ENCODE results near the gene PHKA1. TPM values are rescaled to one million over a fixed set of nuclear protein-coding genes. Genes with fewer than 3 reads are reported as not detected.

PHKA1 gene
- total RNA-seq, 1 experiment from 2014 or later: 10.5 TPM

- Histone ChIP-seq H3K4me1 (ENCODE audit: insufficient read depth, low read length, poor library complexity, severe bottlenecking) (no peaks in the 10 kb centered on the region), H3K4me3 (ENCODE audit: low read depth, low read length, poor library complexity, severe bottlenecking) (peak overlapping the region; percentile 42), H3K36me3 (ENCODE audit: insufficient read depth, low read length, poor library complexity, severe bottlenecking) (no peaks in the 10 kb centered on the region), H3K27ac (ENCODE audit: low read depth, low read length, poor library complexity, severe bottlenecking) (no peak overlapping the region), H3K9me3 (ENCODE audit: low read depth, low read length, poor library complexity, severe bottlenecking) (no peaks in the 10 kb centered on the region), H3K27me3 (replicated peaks; ENCODE audit: insufficient read depth, low read depth, low read length, poor library complexity) (no peaks in the 10 kb centered on the region)
- TF ChIP-seq EZH2 (IDR thresholded peaks at IDR 0.05; ENCODE audit: borderline replicate concordance, low read depth, low read length, poor library complexity, severe bottlenecking) (no peak), CTCF (conservative IDR thresholded peaks at IDR 0.05; ENCODE audit: low read depth, low read length) (no peak)
- CTCF ChIA-PET: no interaction called here
- DNase-seq (ENCODE audit: low spot score): peak; percentile 68
- POLR2A ChIA-PET (ENCODE audit: low non-redundant PET): no interaction called here
- intact Hi-C loops (cut with micrococcal nuclease; ENCODE audit: unreplicated experiment): no loop called here
- no TSS peak for BruUV-seq (replicated peaks)
Measured at GRCh38 chrX:72714478-72714916, 391 bp upstream of the PHKA1 start.

- no peak overlapping the region for H3K27ac ChIP-seq (ENCODE audit: low read depth, low read length, poor library complexity, severe bottlenecking)
- ChIA-PET POLR2A (ENCODE audit: low non-redundant PET) (no interaction called here), CTCF (no interaction called here)
- no peaks in the 10 kb centered on the region for H3K4me1 ChIP-seq (ENCODE audit: insufficient read depth, low read length, poor library complexity, severe bottlenecking)
- TF ChIP-seq EZH2 (IDR thresholded peaks at IDR 0.05; ENCODE audit: borderline replicate concordance, low read depth, low read length, poor library complexity, severe bottlenecking) (no peak), CTCF (conservative IDR thresholded peaks at IDR 0.05; ENCODE audit: low read depth, low read length) (no peak)
- H3K4me3 ChIP-seq (ENCODE audit: low read depth, low read length, poor library complexity, severe bottlenecking): peak overlapping the region; percentile 42
- intact Hi-C loops (cut with micrococcal nuclease; ENCODE audit: unreplicated experiment): no loop called here
- H3K9me3 ChIP-seq (ENCODE audit: low read depth, low read length, poor library complexity, severe bottlenecking): no peaks in the 10 kb centered on the region
- BruUV-seq (replicated peaks): no TSS peak
- no peak for DNase-seq (ENCODE audit: low spot score)
- H3K27me3 ChIP-seq (replicated peaks; ENCODE audit: insufficient read depth, low read depth, low read length, poor library complexity): no peaks in the 10 kb centered on the region
- H3K36me3 ChIP-seq (ENCODE audit: insufficient read depth, low read length, poor library complexity, severe bottlenecking): no peaks in the 10 kb centered on the region
Measured at GRCh38 chrX:72713130-72713529, 976 bp downstream of the PHKA1 start.

GRCh38 chrX:72712094-72712755 lies 1.9 kb downstream of the PHKA1 start:
- Histone ChIP-seq H3K4me1 (ENCODE audit: insufficient read depth, low read length, poor library complexity, severe bottlenecking) (no peaks in the 10 kb centered on the region), H3K27me3 (replicated peaks; ENCODE audit: insufficient read depth, low read depth, low read length, poor library complexity) (no peaks in the 10 kb centered on the region), H3K9me3 (ENCODE audit: low read depth, low read length, poor library complexity, severe bottlenecking) (no peaks in the 10 kb centered on the region), H3K4me3 (ENCODE audit: low read depth, low read length, poor library complexity, severe bottlenecking) (no peak overlapping the region), H3K36me3 (ENCODE audit: insufficient read depth, low read length, poor library complexity, severe bottlenecking) (no peaks in the 10 kb centered on the region), H3K27ac (ENCODE audit: low read depth, low read length, poor library complexity, severe bottlenecking) (no peak overlapping the region)
- BruUV-seq (replicated peaks): TSS peak; percentile 32
- ChIA-PET CTCF (no interaction called here), POLR2A (ENCODE audit: low non-redundant PET) (no interaction called here)
- TF ChIP-seq CTCF (conservative IDR thresholded peaks at IDR 0.05; ENCODE audit: low read depth, low read length) (no peak), EZH2 (IDR thresholded peaks at IDR 0.05; ENCODE audit: borderline replicate concordance, low read depth, low read length, poor library complexity, severe bottlenecking) (no peak)
- intact Hi-C loops (cut with micrococcal nuclease; ENCODE audit: unreplicated experiment): no loop called here
- DNase-seq (ENCODE audit: low spot score): no peak

Measured in A673 (cell line).